Brain microvascular endothelial cell (primary cell): ENCODE measurements around the gene AGTR2.
"Not testable (repeated sequence)": the region's sequence is repeated elsewhere in the genome, so short reads cannot be mapped to it uniquely, and the experiment has no call there.

ENCODE experiments used
- DNase-seq: peaks from one replicate; pipeline ENCODE4 v3.0.0-alpha.2; 2020
- H3K27ac ChIP-seq: fragments of 250-450 bp; sonication (Bioruptor Pico); 2 replicates; pipeline ENCODE4 v1.5.1; 2020; ENCODE audit warnings: mild to moderate bottlenecking, moderate library complexity
- H3K27me3 ChIP-seq: fragments of 250-450 bp; sonication (Bioruptor Pico); replicated peaks from 2 replicates; pipeline ENCODE4 v1.5.1; 2020; ENCODE audit warnings: mild to moderate bottlenecking
- H3K36me3 ChIP-seq: fragments of 250-450 bp; sonication (Bioruptor Pico); replicated peaks from 2 replicates; pipeline ENCODE4 v1.5.1; 2020; ENCODE audit warnings: mild to moderate bottlenecking
- H3K4me3 ChIP-seq: 2 replicates; pipeline ENCODE4 v1.5.1; 2011; ENCODE audit warnings: low read depth, mild to moderate bottlenecking, control low read depth, low read length, moderate library complexity
- in situ Hi-C: cut with HindIII; loops from 2 replicates; pipeline ENCODE4 v1.10.0; 2017; ENCODE audit warnings: low sequenced_read_pairs, low pct_ligation_motif_present
- TF ChIP-seq, protein P1 (sequence below): IDR thresholded peaks from 2 replicates; pipeline ENCODE4 v1.5.1; 2011; ENCODE audit warnings: low read depth, mild to moderate bottlenecking, moderate library complexity, low read length, control low read depth, inconsistent platforms; ENCODE audit errors: missing control alignments

Gene AGTR2

DNA sequence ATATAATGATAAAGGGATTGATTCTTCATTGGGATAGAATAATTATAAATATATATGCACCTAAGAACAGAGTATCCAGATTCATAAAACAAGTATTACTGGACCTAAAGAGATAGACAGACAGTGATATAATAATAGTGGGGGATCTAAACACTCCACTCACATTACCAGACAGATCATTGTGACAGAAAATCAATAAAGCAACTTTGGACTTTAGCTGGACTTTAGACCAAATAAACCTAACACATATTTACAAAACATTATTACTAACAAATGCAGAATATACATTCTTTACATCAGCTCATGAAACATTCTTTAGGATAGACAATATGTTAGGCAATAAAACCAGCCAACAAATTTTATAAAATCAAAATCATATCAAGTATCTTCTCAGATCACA, 14.6 kb downstream of the AGTR2 start:
- Histone ChIP-seq H3K4me3 (no peak overlapping the region), H3K27me3 (no peaks in the 10 kb centered on the region), H3K27ac (no peak overlapping the region), H3K36me3 (no peaks in the 10 kb centered on the region)
- in situ Hi-C loops = no loop called here
- TF ChIP-seq, protein P1, sequence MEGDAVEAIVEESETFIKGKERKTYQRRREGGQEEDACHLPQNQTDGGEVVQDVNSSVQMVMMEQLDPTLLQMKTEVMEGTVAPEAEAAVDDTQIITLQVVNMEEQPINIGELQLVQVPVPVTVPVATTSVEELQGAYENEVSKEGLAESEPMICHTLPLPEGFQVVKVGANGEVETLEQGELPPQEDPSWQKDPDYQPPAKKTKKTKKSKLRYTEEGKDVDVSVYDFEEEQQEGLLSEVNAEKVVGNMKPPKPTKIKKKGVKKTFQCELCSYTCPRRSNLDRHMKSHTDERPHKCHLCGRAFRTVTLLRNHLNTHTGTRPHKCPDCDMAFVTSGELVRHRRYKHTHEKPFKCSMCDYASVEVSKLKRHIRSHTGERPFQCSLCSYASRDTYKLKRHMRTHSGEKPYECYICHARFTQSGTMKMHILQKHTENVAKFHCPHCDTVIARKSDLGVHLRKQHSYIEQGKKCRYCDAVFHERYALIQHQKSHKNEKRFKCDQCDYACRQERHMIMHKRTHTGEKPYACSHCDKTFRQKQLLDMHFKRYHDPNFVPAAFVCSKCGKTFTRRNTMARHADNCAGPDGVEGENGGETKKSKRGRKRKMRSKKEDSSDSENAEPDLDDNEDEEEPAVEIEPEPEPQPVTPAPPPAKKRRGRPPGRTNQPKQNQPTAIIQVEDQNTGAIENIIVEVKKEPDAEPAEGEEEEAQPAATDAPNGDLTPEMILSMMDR = no peak
- no peak for DNase-seq

DNA sequence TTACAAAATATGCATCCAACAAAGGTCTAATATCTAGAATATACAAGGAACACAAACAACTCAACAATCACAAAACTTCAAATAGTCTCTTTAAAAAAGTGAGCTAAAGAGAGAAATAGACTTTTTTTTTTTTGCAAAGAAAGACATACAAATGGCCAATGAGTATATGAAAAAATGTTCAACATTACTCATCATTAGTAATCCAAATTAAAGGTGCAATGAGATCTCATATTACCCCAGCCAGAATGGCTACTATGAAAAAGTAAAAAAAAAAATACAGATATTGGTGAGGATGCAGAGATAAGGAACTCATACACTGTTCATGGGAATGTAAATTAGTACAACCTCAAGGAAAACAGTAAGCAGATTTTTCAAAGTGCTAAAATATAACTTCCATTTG, 24.1 kb downstream of the AGTR2 start:
- TF ChIP-seq, protein P1 = no peak
- in situ Hi-C loops = no loop called here
- no peaks in the 10 kb centered on the region for H3K36me3 ChIP-seq
- H3K27me3 ChIP-seq = no peaks in the 10 kb centered on the region
- H3K27ac ChIP-seq = no peak overlapping the region
- DNase-seq = no peak
- H3K4me3 ChIP-seq = no peak overlapping the region

DNA sequence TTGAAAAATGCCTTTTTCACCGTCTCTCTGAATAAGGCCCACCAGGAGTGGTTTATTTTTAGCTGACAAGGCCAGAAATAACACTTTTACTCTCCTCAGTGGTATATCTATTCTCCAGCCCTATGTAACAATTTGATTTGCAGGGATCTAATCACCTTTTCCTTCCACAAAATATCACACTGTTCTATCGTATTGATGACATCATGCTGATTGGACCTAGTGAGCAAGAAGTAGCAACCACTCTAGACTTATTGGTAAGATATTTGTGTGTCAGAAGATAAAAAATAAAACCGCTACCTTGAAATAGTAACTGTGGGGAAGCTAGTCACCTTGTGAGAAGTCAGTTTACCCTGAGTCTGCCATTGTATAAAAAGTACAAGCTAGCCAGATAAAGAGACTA, 27.7 kb downstream of the AGTR2 start:
- H3K36me3 ChIP-seq = no peaks in the 10 kb centered on the region
- no peak for DNase-seq
- no peaks in the 10 kb centered on the region for H3K27me3 ChIP-seq
- H3K4me3 ChIP-seq = no peak overlapping the region
- H3K27ac ChIP-seq = no peak overlapping the region
- in situ Hi-C loops = no loop called here
- TF ChIP-seq, protein P1 = no peak

DNA sequence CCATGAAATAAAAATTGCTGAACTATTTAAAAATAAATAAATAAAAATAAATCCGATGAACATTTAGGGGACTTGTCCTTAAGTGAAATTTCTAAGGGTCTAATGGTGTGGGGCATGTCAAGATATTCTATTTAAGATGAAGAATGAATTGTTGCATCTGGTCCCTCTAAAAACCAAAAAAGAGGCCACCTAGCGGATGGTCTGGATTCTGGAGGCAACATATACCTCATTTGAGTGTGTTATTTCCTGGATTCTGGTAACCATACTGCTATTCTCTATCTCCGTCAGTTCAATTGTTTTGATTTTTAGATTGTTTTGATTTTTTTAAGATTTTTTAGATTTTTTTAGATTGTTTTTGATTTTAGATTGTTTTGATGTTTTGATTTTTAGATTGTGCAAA, 28.3 kb downstream of the AGTR2 start:
- in situ Hi-C loops = no loop called here
- H3K27ac ChIP-seq = no peak overlapping the region
- DNase-seq = no peak
- H3K27me3 ChIP-seq = no peaks in the 10 kb centered on the region
- H3K4me3 ChIP-seq = no peak overlapping the region
- TF ChIP-seq, protein P1 = peak; percentile 3
- no peaks in the 10 kb centered on the region for H3K36me3 ChIP-seq

DNA sequence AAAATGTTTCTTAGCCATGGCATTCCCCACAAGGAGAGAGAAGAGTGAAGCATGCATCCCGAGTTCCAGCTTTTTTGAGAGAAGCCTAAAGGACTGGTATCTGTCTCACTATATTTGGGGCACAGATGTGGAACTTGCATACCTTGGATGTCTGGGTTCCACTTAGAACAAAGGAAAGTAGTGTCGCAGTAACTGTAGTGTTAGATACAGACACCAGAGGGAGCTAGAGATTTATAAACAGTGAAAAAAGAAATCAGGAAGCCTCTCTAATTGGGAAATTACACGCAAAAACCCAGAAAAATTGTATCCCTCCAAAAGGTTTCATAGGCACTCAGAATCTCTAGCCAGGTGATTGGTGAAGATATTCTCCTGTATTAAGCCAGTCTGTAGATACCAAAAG, 34.4 kb downstream of the AGTR2 start:
- Histone ChIP-seq H3K27me3 (no peaks in the 10 kb centered on the region), H3K4me3 (no peak overlapping the region), H3K36me3 (no peaks in the 10 kb centered on the region), H3K27ac (no peak overlapping the region)
- TF ChIP-seq, protein P1 = peak; percentile 52
- peak; percentile 4 for DNase-seq
- in situ Hi-C loops = no loop called here

DNA sequence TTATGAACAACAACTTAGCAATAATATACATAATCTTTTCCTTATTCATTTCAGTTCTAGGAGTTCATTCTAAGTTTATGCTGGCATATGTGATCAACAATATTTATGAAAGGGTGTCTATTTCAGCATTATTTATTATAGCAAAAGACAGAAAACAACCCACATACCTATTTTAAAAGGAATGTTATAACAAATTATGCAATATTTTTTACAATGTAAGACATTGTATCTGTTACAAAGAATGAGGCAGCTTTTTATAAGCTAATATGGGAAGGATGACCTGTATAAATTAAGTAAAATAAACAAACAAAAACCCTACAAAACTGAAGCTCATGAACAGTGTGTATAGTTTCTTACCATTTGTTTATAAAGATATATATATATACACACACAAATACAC, 42.7 kb downstream of the AGTR2 start:
- no peaks in the 10 kb centered on the region for H3K27me3 ChIP-seq
- in situ Hi-C loops = no loop called here
- H3K36me3 ChIP-seq = no peaks in the 10 kb centered on the region
- H3K27ac ChIP-seq = no peak overlapping the region
- no peak for DNase-seq
- no peak overlapping the region for H3K4me3 ChIP-seq
- TF ChIP-seq, protein P1 = no peak

DNA sequence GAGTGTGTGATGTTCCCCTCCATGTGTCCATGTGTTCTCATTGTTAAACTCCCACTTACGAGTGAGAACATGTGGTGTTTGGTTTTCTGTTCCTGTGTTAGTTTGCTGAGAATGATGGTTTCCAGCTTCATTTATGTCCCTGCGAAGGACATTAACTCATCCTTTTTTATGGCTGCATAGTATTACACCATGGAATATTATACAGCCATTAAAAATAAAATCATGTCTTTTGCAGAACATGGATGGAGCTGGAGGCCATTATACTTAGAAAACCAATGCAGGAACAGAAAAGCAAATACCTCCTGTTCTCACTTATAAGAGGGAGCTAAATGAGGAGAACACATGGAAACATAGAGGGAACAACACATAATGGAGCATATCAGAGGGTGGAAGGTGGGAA, 46.5 kb downstream of the AGTR2 start:
- H3K4me3 ChIP-seq, DNase-seq, in situ Hi-C loops, H3K27me3 ChIP-seq, H3K36me3 ChIP-seq, H3K27ac ChIP-seq: not testable (repeated sequence)
